ENCODE measurements around the gene KLHL25. TPM values are rescaled to one million over a fixed set of nuclear protein-coding genes. Genes with fewer than 3 reads are reported as not detected.
"Not testable (repeated sequence)": the region's sequence is repeated elsewhere in the genome, so short reads cannot be mapped to it uniquely, and the experiment has no call there.

The KLHL25 gene
- 5.9 and 10.3 TPM in 2 replicates for total RNA-seq

GRCh38 chr15:85794598-85795336 is at the start of gene KLHL25:
TSS of gene KLHL25 (minus strand) at chr15:85794925. CDS start at chr15:85769810, 25,115 bp downstream.
- DNase-seq (ENCODE audit: extremely low read depth, low read depth, low spot score), result peak; percentile 52

GRCh38 chr15:85840802-85841152 is 46.1 kb upstream of the KLHL25 start:
- no peak for DNase-seq (ENCODE audit: extremely low read depth, low read depth, low spot score)

GRCh38 chr15:85840079-85840801 is 45.5 kb upstream of the KLHL25 start:
- DNase-seq (ENCODE audit: extremely low read depth, low read depth, low spot score), result no peak

GRCh38 chr15:85839643-85840042 is 44.9 kb upstream of the KLHL25 start:
- DNase-seq (ENCODE audit: extremely low read depth, low read depth, low spot score), result no peak

GRCh38 chr15:85838655-85839054 is 43.9 kb upstream of the KLHL25 start:
- DNase-seq (ENCODE audit: extremely low read depth, low read depth, low spot score), result no peak

GRCh38 chr15:85837881-85838280 is 43.2 kb upstream of the KLHL25 start:
- no peak for DNase-seq (ENCODE audit: extremely low read depth, low read depth, low spot score)

GRCh38 chr15:85837011-85837433 is 42.3 kb upstream of the KLHL25 start:
- no peak for DNase-seq (ENCODE audit: extremely low read depth, low read depth, low spot score)

- no peak for DNase-seq (ENCODE audit: extremely low read depth, low read depth, low spot score)
Measured at GRCh38 chr15:85834651-85835050, 39.9 kb upstream of the KLHL25 start.

- DNase-seq (ENCODE audit: extremely low read depth, low read depth, low spot score), result no peak
Measured at GRCh38 chr15:85832394-85832793, 37.7 kb upstream of the KLHL25 start.

GRCh38 chr15:85831415-85832113 is 36.8 kb upstream of the KLHL25 start:
- no peak for DNase-seq (ENCODE audit: extremely low read depth, low read depth, low spot score)

- not testable (repeated sequence) for DNase-seq (ENCODE audit: extremely low read depth, low read depth, low spot score)
Measured at GRCh38 chr15:85829754-85830153, 35.0 kb upstream of the KLHL25 start.

GRCh38 chr15:85828874-85829273 is 34.1 kb upstream of the KLHL25 start:
- DNase-seq (ENCODE audit: extremely low read depth, low read depth, low spot score), result no peak

- DNase-seq (ENCODE audit: extremely low read depth, low read depth, low spot score), result no peak
Measured at GRCh38 chr15:85828126-85828525, 33.4 kb upstream of the KLHL25 start.

- DNase-seq (ENCODE audit: extremely low read depth, low read depth, low spot score), result no peak
Measured at GRCh38 chr15:85826756-85827515, 32.2 kb upstream of the KLHL25 start.

- no peak for DNase-seq (ENCODE audit: extremely low read depth, low read depth, low spot score)
Measured at GRCh38 chr15:85825719-85826118, 31.0 kb upstream of the KLHL25 start.

- DNase-seq (ENCODE audit: extremely low read depth, low read depth, low spot score), result no peak
Measured at GRCh38 chr15:85825118-85825517, 30.4 kb upstream of the KLHL25 start.

GRCh38 chr15:85821545-85821944 is 26.8 kb upstream of the KLHL25 start:
- no peak for DNase-seq (ENCODE audit: extremely low read depth, low read depth, low spot score)

GRCh38 chr15:85819938-85820337 is 25.2 kb upstream of the KLHL25 start:
- no peak for DNase-seq (ENCODE audit: extremely low read depth, low read depth, low spot score)

GRCh38 chr15:85813234-85813633 is 18.5 kb upstream of the KLHL25 start:
- DNase-seq (ENCODE audit: extremely low read depth, low read depth, low spot score), result no peak

GRCh38 chr15:85810075-85810474 is 15.3 kb upstream of the KLHL25 start:
- no peak for DNase-seq (ENCODE audit: extremely low read depth, low read depth, low spot score)

GRCh38 chr15:85805420-85805819 is 10.7 kb upstream of the KLHL25 start:
- DNase-seq (ENCODE audit: extremely low read depth, low read depth, low spot score), result no peak
